HL-60 (cell line): ENCODE data around the gene IVD.
A peak's percentile ranks its signal among the peaks of the same experiment; 100 is the strongest.

Source experiments
- DNase-seq, 2 experiments: peaks; one replicate each; pipeline ENCODE4 v3.0.0-alpha.2; 2010 to 2020; ENCODE audit warnings: low read depth in 1 of 2, low spot score in 1 of 2
- H3K27ac ChIP-seq: fragments of 250-450 bp; sonication (Bioruptor Pico); replicated peaks from 2 replicates; pipeline ENCODE4 v1.5.1; 2020; ENCODE audit warnings: mild to moderate bottlenecking, moderate library complexity
- H3K27me3 ChIP-seq: fragments of 250-450 bp; sonication (Bioruptor Pico); 2 replicates; pipeline ENCODE4 v1.5.1; 2021; ENCODE audit warnings: mild to moderate bottlenecking, moderate library complexity; ENCODE audit not compliant: insufficient read depth, poor library complexity, severe bottlenecking
- H3K4me3 ChIP-seq: replicated peaks from 2 replicates; pipeline ENCODE4 v1.5.1; 2011; ENCODE audit warnings: mild to moderate bottlenecking, control low read depth, low read length; ENCODE audit not compliant: insufficient read depth
- GABPA ChIP-seq: IDR thresholded peaks from 2 replicates; pipeline ENCODE4 v1.6.1; 2012; ENCODE audit warnings: low read depth
- POLR2AphosphoS5 ChIP-seq: IDR thresholded peaks from 2 replicates; pipeline ENCODE4 v1.6.1; 2012; ENCODE audit warnings: low read depth
- SPI1 ChIP-seq: IDR thresholded peaks from 2 replicates; pipeline ENCODE4 v1.6.1; 2012; ENCODE audit warnings: low read depth, mild to moderate bottlenecking, borderline replicate concordance
- TF ChIP-seq, protein P1 (sequence below): IDR thresholded peaks from 2 replicates; pipeline ENCODE4 v1.6.1; 2012; ENCODE audit warnings: low read depth; ENCODE audit not compliant: insufficient replicate concordance
- TF ChIP-seq, protein P2 (sequence below): IDR thresholded peaks from one replicate; pipeline ENCODE4 v1.5.1; 2011; ENCODE audit warnings: low read length, control low read depth, inconsistent platforms; ENCODE audit not compliant: insufficient read depth

The IVD gene

DNA sequence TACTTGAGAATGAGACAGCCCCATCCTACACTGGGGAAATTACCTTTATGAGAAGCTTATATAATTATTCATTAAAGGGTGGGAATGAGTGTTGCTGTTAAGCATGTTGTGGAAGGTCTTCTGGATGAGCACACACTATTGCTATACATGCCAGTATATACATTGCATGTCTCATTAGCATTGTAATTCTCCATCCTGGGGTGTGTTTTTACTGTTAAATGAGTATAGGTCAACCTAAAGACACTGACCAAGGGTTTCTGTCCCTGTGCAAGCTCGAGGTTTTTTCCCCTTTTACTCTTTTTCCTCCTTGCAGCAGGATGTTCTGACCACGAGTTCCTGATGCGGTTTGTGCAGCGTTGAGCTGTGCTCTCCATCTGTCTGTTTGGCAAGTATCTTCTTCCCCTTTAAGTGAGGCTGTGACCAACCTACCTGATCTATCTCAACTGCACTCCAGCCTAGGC is 7.2 kb upstream of the IVD start:
- DNase-seq: peak; percentile 61 to 95
- no peaks in the 10 kb centered on the region for H3K27me3 ChIP-seq
- H3K27ac ChIP-seq: peak overlapping the region; percentile 82
- TF ChIP-seq, protein P1, sequence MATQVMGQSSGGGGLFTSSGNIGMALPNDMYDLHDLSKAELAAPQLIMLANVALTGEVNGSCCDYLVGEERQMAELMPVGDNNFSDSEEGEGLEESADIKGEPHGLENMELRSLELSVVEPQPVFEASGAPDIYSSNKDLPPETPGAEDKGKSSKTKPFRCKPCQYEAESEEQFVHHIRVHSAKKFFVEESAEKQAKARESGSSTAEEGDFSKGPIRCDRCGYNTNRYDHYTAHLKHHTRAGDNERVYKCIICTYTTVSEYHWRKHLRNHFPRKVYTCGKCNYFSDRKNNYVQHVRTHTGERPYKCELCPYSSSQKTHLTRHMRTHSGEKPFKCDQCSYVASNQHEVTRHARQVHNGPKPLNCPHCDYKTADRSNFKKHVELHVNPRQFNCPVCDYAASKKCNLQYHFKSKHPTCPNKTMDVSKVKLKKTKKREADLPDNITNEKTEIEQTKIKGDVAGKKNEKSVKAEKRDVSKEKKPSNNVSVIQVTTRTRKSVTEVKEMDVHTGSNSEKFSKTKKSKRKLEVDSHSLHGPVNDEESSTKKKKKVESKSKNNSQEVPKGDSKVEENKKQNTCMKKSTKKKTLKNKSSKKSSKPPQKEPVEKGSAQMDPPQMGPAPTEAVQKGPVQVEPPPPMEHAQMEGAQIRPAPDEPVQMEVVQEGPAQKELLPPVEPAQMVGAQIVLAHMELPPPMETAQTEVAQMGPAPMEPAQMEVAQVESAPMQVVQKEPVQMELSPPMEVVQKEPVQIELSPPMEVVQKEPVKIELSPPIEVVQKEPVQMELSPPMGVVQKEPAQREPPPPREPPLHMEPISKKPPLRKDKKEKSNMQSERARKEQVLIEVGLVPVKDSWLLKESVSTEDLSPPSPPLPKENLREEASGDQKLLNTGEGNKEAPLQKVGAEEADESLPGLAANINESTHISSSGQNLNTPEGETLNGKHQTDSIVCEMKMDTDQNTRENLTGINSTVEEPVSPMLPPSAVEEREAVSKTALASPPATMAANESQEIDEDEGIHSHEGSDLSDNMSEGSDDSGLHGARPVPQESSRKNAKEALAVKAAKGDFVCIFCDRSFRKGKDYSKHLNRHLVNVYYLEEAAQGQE: peak; percentile 25
- TF ChIP-seq SPI1 (peak; percentile 38; the same call in 1 of the 2 replicates), GABPA (no peak), POLR2AphosphoS5 (peak; percentile 86)
- TF ChIP-seq, protein P2, sequence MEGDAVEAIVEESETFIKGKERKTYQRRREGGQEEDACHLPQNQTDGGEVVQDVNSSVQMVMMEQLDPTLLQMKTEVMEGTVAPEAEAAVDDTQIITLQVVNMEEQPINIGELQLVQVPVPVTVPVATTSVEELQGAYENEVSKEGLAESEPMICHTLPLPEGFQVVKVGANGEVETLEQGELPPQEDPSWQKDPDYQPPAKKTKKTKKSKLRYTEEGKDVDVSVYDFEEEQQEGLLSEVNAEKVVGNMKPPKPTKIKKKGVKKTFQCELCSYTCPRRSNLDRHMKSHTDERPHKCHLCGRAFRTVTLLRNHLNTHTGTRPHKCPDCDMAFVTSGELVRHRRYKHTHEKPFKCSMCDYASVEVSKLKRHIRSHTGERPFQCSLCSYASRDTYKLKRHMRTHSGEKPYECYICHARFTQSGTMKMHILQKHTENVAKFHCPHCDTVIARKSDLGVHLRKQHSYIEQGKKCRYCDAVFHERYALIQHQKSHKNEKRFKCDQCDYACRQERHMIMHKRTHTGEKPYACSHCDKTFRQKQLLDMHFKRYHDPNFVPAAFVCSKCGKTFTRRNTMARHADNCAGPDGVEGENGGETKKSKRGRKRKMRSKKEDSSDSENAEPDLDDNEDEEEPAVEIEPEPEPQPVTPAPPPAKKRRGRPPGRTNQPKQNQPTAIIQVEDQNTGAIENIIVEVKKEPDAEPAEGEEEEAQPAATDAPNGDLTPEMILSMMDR: no peak
- H3K4me3 ChIP-seq: no peak overlapping the region

DNA sequence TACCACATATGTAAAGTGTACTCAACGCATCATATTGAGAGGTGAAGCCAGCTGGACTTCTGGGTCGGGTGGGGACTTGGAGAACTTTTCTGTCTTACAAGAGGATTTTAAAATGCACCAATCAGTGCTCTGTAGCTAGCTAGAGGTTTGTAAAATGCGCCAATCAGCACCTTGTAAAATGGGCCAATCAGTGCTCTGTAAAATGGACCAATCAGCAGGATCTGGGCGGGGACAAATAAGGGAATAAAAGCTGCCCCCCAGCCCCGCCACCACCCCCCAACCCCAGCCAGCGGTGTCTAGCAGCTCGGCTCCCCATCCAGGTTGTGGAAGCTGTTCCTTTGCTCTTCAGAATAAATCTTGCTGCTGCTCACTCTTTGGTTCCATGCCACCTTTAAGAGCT is 6.2 kb upstream of the IVD start:
- Histone ChIP-seq H3K27ac (peak overlapping the region; percentile 82), H3K27me3 (no peaks in the 10 kb centered on the region), H3K4me3 (no peak overlapping the region)
- DNase-seq: no peak
- no peak for TF ChIP-seq GABPA
- no peak for TF ChIP-seq SPI1
- TF ChIP-seq, protein P2: no peak
- no peak for TF ChIP-seq POLR2AphosphoS5
- TF ChIP-seq, protein P1: no peak

DNA sequence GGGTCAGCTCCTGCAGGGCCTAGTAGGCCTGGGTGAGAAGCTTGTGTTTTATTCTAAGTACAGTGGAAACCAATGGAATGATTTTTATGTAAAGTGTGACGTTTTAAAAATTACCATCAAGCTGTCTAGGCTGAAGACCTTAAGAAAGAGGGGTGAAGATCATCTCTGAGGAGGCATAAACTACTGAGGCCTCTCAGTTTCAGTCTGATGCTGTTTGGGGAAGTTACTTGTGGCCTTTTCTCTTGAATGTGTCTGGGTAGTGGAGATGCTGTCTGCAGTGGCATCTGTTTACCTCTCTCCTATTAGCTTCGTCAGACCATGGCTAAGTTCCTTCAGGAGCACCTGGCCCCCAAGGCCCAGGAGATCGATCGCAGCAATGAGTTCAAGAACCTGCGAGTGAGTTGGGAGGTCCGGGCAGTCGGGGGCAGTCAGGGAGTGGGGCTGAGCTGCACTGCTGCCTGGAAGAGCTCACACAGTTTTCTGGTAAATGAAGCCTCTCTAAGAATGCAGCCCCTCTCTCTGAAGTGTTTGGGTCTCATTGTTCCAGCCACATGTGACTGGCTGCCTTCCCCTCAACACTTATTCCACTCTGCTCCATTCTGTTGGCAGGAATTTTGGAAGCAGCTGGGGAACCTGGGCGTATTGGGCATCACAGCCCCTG is 1.9 kb downstream of the IVD start:
- TF ChIP-seq POLR2AphosphoS5 (no peak), GABPA (no peak), SPI1 (no peak)
- TF ChIP-seq, protein P2: no peak
- TF ChIP-seq, protein P1: no peak
- H3K27ac ChIP-seq: no peak overlapping the region
- DNase-seq: no peak
- no peak overlapping the region for H3K4me3 ChIP-seq
- H3K27me3 ChIP-seq: no peaks in the 10 kb centered on the region
